ENCODE results near the gene DNAH6.
"Not testable (repeated sequence)": the region's sequence is repeated elsewhere in the genome, so short reads cannot be mapped to it uniquely, and the experiment has no call there.

DNAH6 gene

GRCh38 chr2:84846741-84847142 is 330.4 kb downstream of the DNAH6 start:
- DNase-seq = no peak

- no peak for DNase-seq
Observed at GRCh38 chr2:84847326-84848050, 331.2 kb downstream of the DNAH6 start.

GRCh38 chr2:84849271-84849952 is 333.1 kb downstream of the DNAH6 start:
- DNase-seq = no peak

GRCh38 chr2:84850471-84850870 is 334.2 kb downstream of the DNAH6 start:
- no peak for DNase-seq

- DNase-seq = no peak
Observed at GRCh38 chr2:84851876-84852275, 335.6 kb downstream of the DNAH6 start.

- DNase-seq = no peak
Observed at GRCh38 chr2:84854850-84855249, 338.6 kb downstream of the DNAH6 start.

- DNase-seq = no peak
Observed at GRCh38 chr2:84855731-84856130, 339.4 kb downstream of the DNAH6 start.

- DNase-seq = no peak
Observed at GRCh38 chr2:84856787-84857186, 340.5 kb downstream of the DNAH6 start.

- DNase-seq = no peak
Observed at GRCh38 chr2:84857566-84857965, 341.3 kb downstream of the DNAH6 start.

GRCh38 chr2:84858123-84858522 is 341.8 kb downstream of the DNAH6 start:
- DNase-seq = no peak

- no peak for DNase-seq
Observed at GRCh38 chr2:84858937-84859336, 342.6 kb downstream of the DNAH6 start.

GRCh38 chr2:84861539-84861938 is 345.2 kb downstream of the DNAH6 start:
- no peak for DNase-seq

GRCh38 chr2:84862006-84862405 is 345.7 kb downstream of the DNAH6 start:
- no peak for DNase-seq

- no peak for DNase-seq
Observed at GRCh38 chr2:84865181-84865783, 349.0 kb downstream of the DNAH6 start.

GRCh38 chr2:84866122-84866521 is 349.8 kb downstream of the DNAH6 start:
- no peak for DNase-seq

- not testable (repeated sequence) for DNase-seq
Observed at GRCh38 chr2:84868327-84868726, 352.0 kb downstream of the DNAH6 start.

Data from NCI-H1105 (cell line).